ENCODE measurements around the gene HACD2.

HACD2 gene

GRCh38 chr3:123476967-123477750 lies 107.7 kb downstream of the HACD2 start:
- Histone ChIP-seq H3K27me3 (replicated peaks; ENCODE audit: control insufficient read depth, insufficient read depth, low read length, poor library complexity, severe bottlenecking) (no peaks in the 10 kb centered on the region), H3K9me3 (ENCODE audit: control insufficient read depth, low read length) (no peaks in the 10 kb centered on the region), H3K4me1 (ENCODE audit: control insufficient read depth, insufficient read depth, low read length, poor library complexity, severe bottlenecking) (no peaks in the 10 kb centered on the region), H3K4me3 (ENCODE audit: insufficient read depth, low read depth, low read length, poor library complexity, severe bottlenecking) (no peak overlapping the region), H3K27ac (ENCODE audit: insufficient read depth, low read length, poor library complexity, severe bottlenecking) (no peak overlapping the region), H3K36me3 (ENCODE audit: control insufficient read depth, insufficient read depth, low read length) (no peaks in the 10 kb centered on the region)
- no peak for DNase-seq

GRCh38 chr3:123475786-123476185 lies 109.1 kb downstream of the HACD2 start:
- H3K4me1 ChIP-seq (ENCODE audit: control insufficient read depth, insufficient read depth, low read length, poor library complexity, severe bottlenecking): no peaks in the 10 kb centered on the region
- H3K9me3 ChIP-seq (ENCODE audit: control insufficient read depth, low read length): no peaks in the 10 kb centered on the region
- H3K27ac ChIP-seq (ENCODE audit: insufficient read depth, low read length, poor library complexity, severe bottlenecking): no peak overlapping the region
- no peaks in the 10 kb centered on the region for H3K27me3 ChIP-seq (replicated peaks; ENCODE audit: control insufficient read depth, insufficient read depth, low read length, poor library complexity, severe bottlenecking)
- H3K36me3 ChIP-seq (ENCODE audit: control insufficient read depth, insufficient read depth, low read length): no peaks in the 10 kb centered on the region
- H3K4me3 ChIP-seq (ENCODE audit: insufficient read depth, low read depth, low read length, poor library complexity, severe bottlenecking): no peak overlapping the region
- DNase-seq: no peak

- Histone ChIP-seq H3K27ac (ENCODE audit: insufficient read depth, low read length, poor library complexity, severe bottlenecking) (no peak overlapping the region), H3K9me3 (ENCODE audit: control insufficient read depth, low read length) (no peaks in the 10 kb centered on the region), H3K4me3 (ENCODE audit: insufficient read depth, low read depth, low read length, poor library complexity, severe bottlenecking) (no peak overlapping the region), H3K27me3 (replicated peaks; ENCODE audit: control insufficient read depth, insufficient read depth, low read length, poor library complexity, severe bottlenecking) (no peaks in the 10 kb centered on the region), H3K4me1 (ENCODE audit: control insufficient read depth, insufficient read depth, low read length, poor library complexity, severe bottlenecking) (no peaks in the 10 kb centered on the region), H3K36me3 (ENCODE audit: control insufficient read depth, insufficient read depth, low read length) (no peaks in the 10 kb centered on the region)
- no peak for DNase-seq
Observed at GRCh38 chr3:123471106-123471505, 113.7 kb downstream of the HACD2 start.

GRCh38 chr3:123469323-123469995 lies 115.4 kb downstream of the HACD2 start:
- no peaks in the 10 kb centered on the region for H3K9me3 ChIP-seq (ENCODE audit: control insufficient read depth, low read length)
- H3K36me3 ChIP-seq (ENCODE audit: control insufficient read depth, insufficient read depth, low read length): no peaks in the 10 kb centered on the region
- H3K27ac ChIP-seq (ENCODE audit: insufficient read depth, low read length, poor library complexity, severe bottlenecking): no peak overlapping the region
- no peaks in the 10 kb centered on the region for H3K27me3 ChIP-seq (replicated peaks; ENCODE audit: control insufficient read depth, insufficient read depth, low read length, poor library complexity, severe bottlenecking)
- no peak for DNase-seq
- no peak overlapping the region for H3K4me3 ChIP-seq (ENCODE audit: insufficient read depth, low read depth, low read length, poor library complexity, severe bottlenecking)
- no peaks in the 10 kb centered on the region for H3K4me1 ChIP-seq (ENCODE audit: control insufficient read depth, insufficient read depth, low read length, poor library complexity, severe bottlenecking)

- Histone ChIP-seq H3K27me3 (replicated peaks; ENCODE audit: control insufficient read depth, insufficient read depth, low read length, poor library complexity, severe bottlenecking) (no peaks in the 10 kb centered on the region), H3K36me3 (ENCODE audit: control insufficient read depth, insufficient read depth, low read length) (no peaks in the 10 kb centered on the region), H3K4me1 (ENCODE audit: control insufficient read depth, insufficient read depth, low read length, poor library complexity, severe bottlenecking) (no peaks in the 10 kb centered on the region), H3K4me3 (ENCODE audit: insufficient read depth, low read depth, low read length, poor library complexity, severe bottlenecking) (no peak overlapping the region), H3K27ac (ENCODE audit: insufficient read depth, low read length, poor library complexity, severe bottlenecking) (no peak overlapping the region), H3K9me3 (ENCODE audit: control insufficient read depth, low read length) (no peaks in the 10 kb centered on the region)
- DNase-seq: no peak
Observed at GRCh38 chr3:123467046-123467445, 117.8 kb downstream of the HACD2 start.

GRCh38 chr3:123464211-123464610 lies 120.6 kb downstream of the HACD2 start:
- no peaks in the 10 kb centered on the region for H3K27me3 ChIP-seq (replicated peaks; ENCODE audit: control insufficient read depth, insufficient read depth, low read length, poor library complexity, severe bottlenecking)
- H3K27ac ChIP-seq (ENCODE audit: insufficient read depth, low read length, poor library complexity, severe bottlenecking): no peak overlapping the region
- no peaks in the 10 kb centered on the region for H3K9me3 ChIP-seq (ENCODE audit: control insufficient read depth, low read length)
- no peak for DNase-seq
- no peaks in the 10 kb centered on the region for H3K36me3 ChIP-seq (ENCODE audit: control insufficient read depth, insufficient read depth, low read length)
- no peaks in the 10 kb centered on the region for H3K4me1 ChIP-seq (ENCODE audit: control insufficient read depth, insufficient read depth, low read length, poor library complexity, severe bottlenecking)
- no peak overlapping the region for H3K4me3 ChIP-seq (ENCODE audit: insufficient read depth, low read depth, low read length, poor library complexity, severe bottlenecking)

GRCh38 chr3:123459862-123460261 lies 125.0 kb downstream of the HACD2 start:
- Histone ChIP-seq H3K27me3 (replicated peaks; ENCODE audit: control insufficient read depth, insufficient read depth, low read length, poor library complexity, severe bottlenecking) (no peaks in the 10 kb centered on the region), H3K4me3 (ENCODE audit: insufficient read depth, low read depth, low read length, poor library complexity, severe bottlenecking) (no peak overlapping the region), H3K4me1 (ENCODE audit: control insufficient read depth, insufficient read depth, low read length, poor library complexity, severe bottlenecking) (no peaks in the 10 kb centered on the region), H3K27ac (ENCODE audit: insufficient read depth, low read length, poor library complexity, severe bottlenecking) (no peak overlapping the region), H3K36me3 (ENCODE audit: control insufficient read depth, insufficient read depth, low read length) (no peaks in the 10 kb centered on the region), H3K9me3 (ENCODE audit: control insufficient read depth, low read length) (no peaks in the 10 kb centered on the region)
- no peak for DNase-seq

GRCh38 chr3:123458255-123458654 lies 126.6 kb downstream of the HACD2 start:
- Histone ChIP-seq H3K4me1 (ENCODE audit: control insufficient read depth, insufficient read depth, low read length, poor library complexity, severe bottlenecking) (no peaks in the 10 kb centered on the region), H3K4me3 (ENCODE audit: insufficient read depth, low read depth, low read length, poor library complexity, severe bottlenecking) (no peak overlapping the region), H3K9me3 (ENCODE audit: control insufficient read depth, low read length) (no peaks in the 10 kb centered on the region), H3K27ac (ENCODE audit: insufficient read depth, low read length, poor library complexity, severe bottlenecking) (no peak overlapping the region), H3K36me3 (ENCODE audit: control insufficient read depth, insufficient read depth, low read length) (no peaks in the 10 kb centered on the region), H3K27me3 (replicated peaks; ENCODE audit: control insufficient read depth, insufficient read depth, low read length, poor library complexity, severe bottlenecking) (no peaks in the 10 kb centered on the region)
- no peak for DNase-seq

- H3K4me3 ChIP-seq (ENCODE audit: insufficient read depth, low read depth, low read length, poor library complexity, severe bottlenecking): no peak overlapping the region
- H3K36me3 ChIP-seq (ENCODE audit: control insufficient read depth, insufficient read depth, low read length): no peaks in the 10 kb centered on the region
Observed at GRCh38 chr3:123457841-123458240, 127.0 kb downstream of the HACD2 start.

GRCh38 chr3:123453675-123454074 lies 131.2 kb downstream of the HACD2 start:
- Histone ChIP-seq H3K9me3 (ENCODE audit: control insufficient read depth, low read length) (no peaks in the 10 kb centered on the region), H3K27ac (ENCODE audit: insufficient read depth, low read length, poor library complexity, severe bottlenecking) (no peak overlapping the region), H3K4me3 (ENCODE audit: insufficient read depth, low read depth, low read length, poor library complexity, severe bottlenecking) (no peak overlapping the region), H3K27me3 (replicated peaks; ENCODE audit: control insufficient read depth, insufficient read depth, low read length, poor library complexity, severe bottlenecking) (peaks cover 22% of the 10 kb centered on the region), H3K36me3 (ENCODE audit: control insufficient read depth, insufficient read depth, low read length) (no peaks in the 10 kb centered on the region), H3K4me1 (ENCODE audit: control insufficient read depth, insufficient read depth, low read length, poor library complexity, severe bottlenecking) (no peaks in the 10 kb centered on the region)
- DNase-seq: no peak

More at GRCh38 chr3:123457841-123458240, 127.0 kb downstream of the HACD2 start:
- Histone ChIP-seq H3K27me3 (replicated peaks; ENCODE audit: control insufficient read depth, insufficient read depth, low read length, poor library complexity, severe bottlenecking) (no peaks in the 10 kb centered on the region), H3K4me1 (ENCODE audit: control insufficient read depth, insufficient read depth, low read length, poor library complexity, severe bottlenecking) (no peaks in the 10 kb centered on the region), H3K9me3 (ENCODE audit: control insufficient read depth, low read length) (no peaks in the 10 kb centered on the region), H3K27ac (ENCODE audit: insufficient read depth, low read length, poor library complexity, severe bottlenecking) (no peak overlapping the region)
- DNase-seq: no peak

Measured in effector memory CD4-positive, alpha-beta T cell (primary cell).